GM18867 (cell line): ENCODE data around the gene LXN.

Experiments used
- ATAC-seq: cut with Tn5 transposase; IDR thresholded peaks from one replicate; pipeline ENCODE4 v1.9.1; 2021; ENCODE audit warnings: mild to moderate bottlenecking, moderate library complexity; ENCODE audit not compliant: unreplicated experiment

Gene LXN

GRCh38 chr3:158671821-158672214 is 630 bp downstream of the LXN start:
- no peak for ATAC-seq

GRCh38 chr3:158668506-158668905 is 3.9 kb downstream of the LXN start:
- no peak for ATAC-seq

GRCh38 chr3:158666416-158666815 is 6.0 kb downstream of the LXN start:
- no peak for ATAC-seq

- ATAC-seq = no peak
Observed at GRCh38 chr3:158663832-158664231, 8.6 kb downstream of the LXN start.

GRCh38 chr3:158663246-158663645 is 9.2 kb downstream of the LXN start:
- ATAC-seq = no peak

- ATAC-seq = no peak
Observed at GRCh38 chr3:158660711-158661110, 11.7 kb downstream of the LXN start.

- ATAC-seq = peak; percentile 90
Observed at GRCh38 chr3:158659454-158660237, 12.8 kb downstream of the LXN start.

GRCh38 chr3:158658889-158659288 is 13.6 kb downstream of the LXN start:
- ATAC-seq = no peak

- no peak for ATAC-seq
Observed at GRCh38 chr3:158652463-158652862, 20.0 kb downstream of the LXN start.

GRCh38 chr3:158651192-158651591 is 21.3 kb downstream of the LXN start:
- no peak for ATAC-seq

GRCh38 chr3:158649791-158650190 is 22.7 kb downstream of the LXN start:
- ATAC-seq = no peak

- peak; percentile 99 for ATAC-seq
Observed at GRCh38 chr3:158644345-158644908, 28.0 kb downstream of the LXN start, which contains the start of gene GFM1. TSS of gene GFM1 (plus strand) at chr3:158644527. CDS start at chr3:158644635, 108 bp downstream.

GRCh38 chr3:158642474-158643210 is 29.8 kb downstream of the LXN start:
- no peak for ATAC-seq

GRCh38 chr3:158642005-158642404 is 30.4 kb downstream of the LXN start:
- ATAC-seq = no peak

GRCh38 chr3:158640646-158641045 is 31.8 kb downstream of the LXN start:
- no peak for ATAC-seq

- ATAC-seq = no peak
Observed at GRCh38 chr3:158631981-158632380, 40.5 kb downstream of the LXN start.

GRCh38 chr3:158625881-158626280 is 46.6 kb downstream of the LXN start:
- ATAC-seq = no peak

- ATAC-seq = no peak
Observed at GRCh38 chr3:158617982-158618875, 54.2 kb downstream of the LXN start.
